Activated naive CD4-positive, alpha-beta T cell (primary cell): ENCODE data around the gene SUGT1.
"Not testable (repeated sequence)": the region's sequence is repeated elsewhere in the genome, so short reads cannot be mapped to it uniquely, and the experiment has no call there.

Experiments
- DNase-seq, 4 experiments: peaks; one replicate each; lab custom pipeline; 2025; lab: John Stamatoyannopoulos, UW

Gene SUGT1

GRCh38 chr13:52669677-52670076 lies 17.0 kb downstream of the SUGT1 start:
- no peak for DNase-seq

- DNase-seq: no peak
Measured at GRCh38 chr13:52670726-52671125, 18.1 kb downstream of the SUGT1 start.

GRCh38 chr13:52673465-52673864 lies 20.8 kb downstream of the SUGT1 start:
- DNase-seq: no peak

GRCh38 chr13:52677823-52678222 lies 25.2 kb downstream of the SUGT1 start:
- DNase-seq: no peak

GRCh38 chr13:52685806-52686205 lies 33.2 kb downstream of the SUGT1 start:
- DNase-seq: not testable (repeated sequence)

GRCh38 chr13:52686376-52686775 lies 33.7 kb downstream of the SUGT1 start:
- DNase-seq: no peak

- DNase-seq: no peak
Measured at GRCh38 chr13:52695856-52696255, 43.2 kb downstream of the SUGT1 start.

- DNase-seq: no peak
Measured at GRCh38 chr13:52696566-52696965, 43.9 kb downstream of the SUGT1 start.

- DNase-seq: no peak
Measured at GRCh38 chr13:52701728-52702465, 49.3 kb downstream of the SUGT1 start.

- DNase-seq: no peak
Measured at GRCh38 chr13:52703482-52703881, 50.8 kb downstream of the SUGT1 start.

GRCh38 chr13:52706081-52706480 lies 53.4 kb downstream of the SUGT1 start:
- no peak for DNase-seq

GRCh38 chr13:52707375-52707774 lies 54.7 kb downstream of the SUGT1 start:
- no peak for DNase-seq

GRCh38 chr13:52708266-52708665 lies 55.6 kb downstream of the SUGT1 start:
- DNase-seq: not testable (repeated sequence)

GRCh38 chr13:52711286-52711685 lies 58.6 kb downstream of the SUGT1 start:
- no peak for DNase-seq

- DNase-seq: no peak
Measured at GRCh38 chr13:52712385-52712784, 59.7 kb downstream of the SUGT1 start.

- no peak for DNase-seq
Measured at GRCh38 chr13:52713894-52714293, 61.3 kb downstream of the SUGT1 start.

GRCh38 chr13:52720904-52721303 lies 68.3 kb downstream of the SUGT1 start:
- DNase-seq: not testable (repeated sequence)

- DNase-seq: not testable (repeated sequence)
Measured at GRCh38 chr13:52721356-52721755, 68.7 kb downstream of the SUGT1 start.

- DNase-seq: no peak
Measured at GRCh38 chr13:52723181-52723580, 70.5 kb downstream of the SUGT1 start.

- DNase-seq: no peak
Measured at GRCh38 chr13:52725302-52725701, 72.7 kb downstream of the SUGT1 start.

- DNase-seq: no peak
Measured at GRCh38 chr13:52726258-52726657, 73.6 kb downstream of the SUGT1 start.

GRCh38 chr13:52734075-52734623 lies 81.5 kb downstream of the SUGT1 start:
- no peak for DNase-seq

GRCh38 chr13:52736891-52737290 lies 84.3 kb downstream of the SUGT1 start:
- no peak for DNase-seq

- DNase-seq: no peak
Measured at GRCh38 chr13:52737451-52737850, 84.8 kb downstream of the SUGT1 start.
